Left ventricle myocardium inferior (tissue), 1 donor: Measurements from ENCODE around the gene MEPCE. TPM values are rescaled to one million over a fixed set of nuclear protein-coding genes. Genes with fewer than 3 reads are reported as not detected.

Experiments
- DNase-seq: peaks from one replicate; pipeline ENCODE4 v3.0.0-alpha.2; 2020
- H3K27ac ChIP-seq: fragments of 200-600 bp; replicated peaks from 2 replicates; pipeline ENCODE4 v1.8.0; 2021
- H3K27me3 ChIP-seq: fragments of 200-600 bp; 2 replicates; pipeline ENCODE4 v1.8.0; 2021; ENCODE audit warnings: low read depth
- H3K36me3 ChIP-seq: fragments of 200-600 bp; 2 replicates; pipeline ENCODE4 v1.8.0; 2021
- H3K4me1 ChIP-seq: fragments of 200-600 bp; 2 replicates; pipeline ENCODE4 v1.8.0; 2021
- H3K4me3 ChIP-seq: fragments of 200-600 bp; 2 replicates; pipeline ENCODE4 v1.8.0; 2021; ENCODE audit warnings: mild to moderate bottlenecking, moderate library complexity
- H3K9me3 ChIP-seq: fragments of 200-600 bp; replicated peaks from 2 replicates; pipeline ENCODE4 v1.8.0; 2021
- CTCF ChIP-seq: fragments of 200-600 bp; IDR thresholded peaks from 2 replicates; pipeline ENCODE4 v1.8.0; 2021; ENCODE audit warnings: antibody characterized with exemption, mild to moderate bottlenecking, borderline replicate concordance
- intact Hi-C: fragments of 100-400 bp; cut with micrococcal nuclease; formaldehyde crosslinking; loops from one replicate; pipeline ENCODE4 v1.11.0; 2022
- total RNA-seq: library from RNA; stranded (reverse); fragmentation: NEBNext Ultra II Directional; extraction: Animal tissue kit (Norgen Biotek cat#: 25700); gene quantifications from one replicate; pipeline ENCODE4 v1.2.1, GENCODE V29; 2021
- donor health status: DM: no; HTN: yes; CAD: no; lungs with severe emphysema.

The MEPCE gene
- total RNA-seq, 1 donor from 2014 or later = 23.6 TPM

DNA sequence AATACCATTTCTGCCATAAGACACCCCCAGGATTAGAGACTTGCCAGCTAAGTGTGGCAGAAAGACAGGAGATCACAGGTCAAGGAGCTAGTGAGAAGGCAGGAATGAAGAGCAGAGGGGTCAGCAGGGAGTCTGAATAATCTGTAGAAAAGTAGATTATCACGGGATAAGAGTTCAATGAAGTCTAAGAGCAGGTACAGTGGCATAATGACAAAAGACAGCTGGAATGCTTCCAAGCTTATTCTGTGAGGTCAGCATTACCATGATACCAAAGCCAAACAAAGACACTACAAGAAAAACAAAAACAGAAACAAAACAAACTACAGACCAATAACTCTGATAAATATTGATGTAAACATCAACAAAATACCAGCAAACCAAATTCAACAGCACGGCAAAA lies 35.6 kb upstream of the MEPCE start:
- DNase-seq = no peak
- Histone ChIP-seq H3K4me3 (no peak overlapping the region), H3K4me1 (peaks cover 13% of the 10 kb centered on the region), H3K9me3 (no peaks in the 10 kb centered on the region), H3K27me3 (no peaks in the 10 kb centered on the region), H3K36me3 (no peaks in the 10 kb centered on the region), H3K27ac (no peak overlapping the region)
- TF ChIP-seq CTCF = no peak
- intact Hi-C loops = no loop called here

DNA sequence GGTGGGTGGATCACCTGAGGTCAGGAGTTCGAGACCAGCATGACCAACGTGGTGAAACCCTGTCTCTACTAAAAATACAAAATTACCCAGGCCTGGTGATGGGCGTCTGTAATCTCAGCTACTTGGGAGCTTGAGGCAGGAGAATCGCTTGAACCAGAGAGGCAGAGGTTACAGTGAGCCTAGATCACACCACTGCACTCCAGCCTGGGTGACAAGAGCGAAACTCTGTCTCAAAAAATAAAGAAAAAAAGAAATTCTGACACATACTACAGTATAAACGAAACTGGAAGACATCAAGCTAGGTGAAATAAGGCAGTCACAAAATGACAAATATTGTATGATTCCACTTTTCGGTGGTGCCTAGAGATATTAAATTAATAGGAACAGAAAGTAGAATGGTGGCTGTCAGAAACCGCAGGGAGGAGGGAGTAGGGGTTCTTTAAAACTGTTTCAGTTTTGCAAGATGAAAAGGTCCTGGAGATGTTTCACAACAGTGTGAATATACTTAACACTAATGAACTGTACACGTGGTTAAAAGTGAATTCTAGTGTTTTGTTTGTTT lies 33.1 kb upstream of the MEPCE start:
- intact Hi-C loops = no loop called here
- DNase-seq = no peak
- Histone ChIP-seq H3K27ac (no peak overlapping the region), H3K4me1 (no peaks in the 10 kb centered on the region), H3K4me3 (no peak overlapping the region), H3K9me3 (no peaks in the 10 kb centered on the region), H3K36me3 (no peaks in the 10 kb centered on the region), H3K27me3 (no peaks in the 10 kb centered on the region)
- TF ChIP-seq CTCF = no peak

GRCh38 chr7:100397315-100398081 lies 32.1 kb upstream of the MEPCE start:
- intact Hi-C loops = no loop called here
- no peak overlapping the region for H3K27ac ChIP-seq
- no peak for TF ChIP-seq CTCF
- DNase-seq = no peak
- no peak overlapping the region for H3K4me3 ChIP-seq
- H3K36me3 ChIP-seq = no peaks in the 10 kb centered on the region
- no peaks in the 10 kb centered on the region for H3K27me3 ChIP-seq
- no peaks in the 10 kb centered on the region for H3K9me3 ChIP-seq
- H3K4me1 ChIP-seq = no peaks in the 10 kb centered on the region

- no peak for TF ChIP-seq CTCF
- H3K27me3 ChIP-seq = no peaks in the 10 kb centered on the region
- no peaks in the 10 kb centered on the region for H3K9me3 ChIP-seq
- no peak overlapping the region for H3K4me3 ChIP-seq
- intact Hi-C loops = no loop called here
- no peaks in the 10 kb centered on the region for H3K36me3 ChIP-seq
- DNase-seq = no peak
- H3K27ac ChIP-seq = no peak overlapping the region
- H3K4me1 ChIP-seq = no peaks in the 10 kb centered on the region
These were observed 31.4 kb upstream of the MEPCE start for GRCh38 chr7:100398239-100398638.

DNA sequence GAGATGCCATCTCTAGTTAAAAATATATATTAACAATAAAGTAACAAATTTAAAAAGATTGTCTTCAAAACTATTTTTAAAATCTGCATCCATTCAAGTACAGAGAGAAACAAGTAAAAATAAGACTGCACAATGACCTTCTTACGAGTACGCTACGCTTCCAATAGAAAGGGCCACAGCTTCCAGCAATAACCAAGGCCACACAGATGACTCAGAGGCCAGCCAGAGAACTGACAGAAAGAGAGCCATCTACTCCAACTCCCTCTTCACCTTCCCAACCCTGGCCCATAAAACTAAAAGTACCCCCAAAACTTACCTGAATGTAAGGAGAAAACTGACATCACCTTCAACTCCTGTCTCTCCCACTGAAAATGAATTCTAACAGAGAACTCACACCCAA lies 29.6 kb upstream of the MEPCE start:
- DNase-seq = no peak
- intact Hi-C loops = no loop called here
- TF ChIP-seq CTCF = no peak
- Histone ChIP-seq H3K9me3 (no peaks in the 10 kb centered on the region), H3K4me3 (no peak overlapping the region), H3K27me3 (no peaks in the 10 kb centered on the region), H3K4me1 (no peaks in the 10 kb centered on the region), H3K27ac (no peak overlapping the region), H3K36me3 (no peaks in the 10 kb centered on the region)
